Adrenal gland (tissue), 5 donors: Measurements from ENCODE around the gene CACNA1A.

Experiments
- POLR2A ChIP-seq, 2 donors: fragments of 450-650 bp; IDR thresholded peaks; one replicate each; pipeline ENCODE4 v1.6.1; 2017; ENCODE audit warnings: antibody characterized with exemption in 2 of 2, mild to moderate bottlenecking in 2 of 2, moderate library complexity in 1 of 2
- TF ChIP-seq, protein P1 (sequence below), 6 experiments: fragments of 450-650 bp in 4 of 6; fragments of 200-600 bp in 2 of 6; sonication (generic) in 1 of 6; IDR thresholded peaks; 1 replicate in 5 of 6; 2 replicates in 1 of 6; pipeline versions ENCODE4 v1.5.1 to v1.8.0; 2016 to 2021; ENCODE audit warnings: antibody characterized with exemption in 6 of 6, mild to moderate bottlenecking in 2 of 6, moderate library complexity in 1 of 6
- donor health status: DM: no; HTN: no; CAD: no.

DNA sequence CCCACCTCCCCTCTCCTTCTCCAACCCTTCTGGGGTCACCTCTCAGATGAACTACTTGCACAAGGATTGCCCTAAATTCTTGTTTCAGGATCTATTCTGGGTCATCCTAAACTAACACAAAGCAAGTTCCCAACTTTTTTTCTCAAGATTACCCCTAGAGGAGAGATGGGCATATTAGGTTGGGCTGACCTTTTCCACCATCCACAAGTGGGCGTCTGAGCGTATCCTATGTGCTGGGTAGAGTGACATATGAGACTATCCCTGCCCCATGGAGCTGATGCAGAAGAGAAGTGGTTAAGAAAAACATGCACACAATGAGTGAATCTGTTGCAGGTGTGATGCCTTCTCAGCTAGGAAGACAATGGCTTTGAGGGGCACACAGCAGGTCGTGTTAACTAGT is 132.7 kb downstream of the CACNA1A start:
- TF ChIP-seq POLR2A (IDR thresholded peaks at IDR 0.05) = no peak
- TF ChIP-seq, protein P1, sequence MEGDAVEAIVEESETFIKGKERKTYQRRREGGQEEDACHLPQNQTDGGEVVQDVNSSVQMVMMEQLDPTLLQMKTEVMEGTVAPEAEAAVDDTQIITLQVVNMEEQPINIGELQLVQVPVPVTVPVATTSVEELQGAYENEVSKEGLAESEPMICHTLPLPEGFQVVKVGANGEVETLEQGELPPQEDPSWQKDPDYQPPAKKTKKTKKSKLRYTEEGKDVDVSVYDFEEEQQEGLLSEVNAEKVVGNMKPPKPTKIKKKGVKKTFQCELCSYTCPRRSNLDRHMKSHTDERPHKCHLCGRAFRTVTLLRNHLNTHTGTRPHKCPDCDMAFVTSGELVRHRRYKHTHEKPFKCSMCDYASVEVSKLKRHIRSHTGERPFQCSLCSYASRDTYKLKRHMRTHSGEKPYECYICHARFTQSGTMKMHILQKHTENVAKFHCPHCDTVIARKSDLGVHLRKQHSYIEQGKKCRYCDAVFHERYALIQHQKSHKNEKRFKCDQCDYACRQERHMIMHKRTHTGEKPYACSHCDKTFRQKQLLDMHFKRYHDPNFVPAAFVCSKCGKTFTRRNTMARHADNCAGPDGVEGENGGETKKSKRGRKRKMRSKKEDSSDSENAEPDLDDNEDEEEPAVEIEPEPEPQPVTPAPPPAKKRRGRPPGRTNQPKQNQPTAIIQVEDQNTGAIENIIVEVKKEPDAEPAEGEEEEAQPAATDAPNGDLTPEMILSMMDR (IDR thresholded peaks at IDR 0.05) = no peak
